GM12878 (cell line): ENCODE measurements around the gene NKAIN2. TPM values are rescaled to one million over a fixed set of nuclear protein-coding genes. Genes with fewer than 3 reads are reported as not detected.

Experiments
- ATAC-seq: fragments of 200-7000 bp; cut with Tn5 transposase; 3 replicates; pipeline ENCODE4 v1.9.1; 2020; ENCODE audit warnings: mild to moderate bottlenecking, moderate library complexity
- BruUV-seq: library from RNA; stranded (reverse); fragments of 400-500 nt; replicated peaks from 2 replicates; lab custom pipeline; 2021; lab: Mats Ljungman, UMichigan
- CTCF ChIA-PET: fragments of 300-600 bp; sonication (Branson Sonifier 250); formaldehyde crosslinking; extraction: SDS; loops from one replicate; lab custom pipeline; 2021; ENCODE audit warnings: inconsistent platforms; lab: Yijun Ruan, JAX
- POLR2A ChIA-PET: fragments of 350-600 bp; formaldehyde crosslinking; extraction: SDS; loops from one replicate; lab custom pipeline; 2021; ENCODE audit warnings: inconsistent platforms; lab: Charles Lee
- RAD21 ChIA-PET: fragments of 300-600 bp; sonication (Branson Sonifier 250); formaldehyde crosslinking; loops from one replicate; lab custom pipeline; 2023; ENCODE audit warnings: antibody characterized with exemption; ENCODE audit not compliant: unreplicated experiment; lab: Charles Lee
- SMC1A ChIA-PET: fragments of 300-600 bp; sonication (Branson Sonifier 250); formaldehyde crosslinking; loops from one replicate; lab custom pipeline; 2023; ENCODE audit not compliant: unreplicated experiment, uncharacterized antibody; lab: Charles Lee
- DNase-seq: peaks from one replicate; pipeline ENCODE4 v3.0.0-alpha.2; 2011; ENCODE audit warnings: low read depth, low spot score
- FAIRE-seq: peaks from 3 replicates; lab custom pipeline; 2011; peaks lifted over from hg19 to GRCh38; lab: Jason Lieb, UNC
- H2AFZ ChIP-seq: 2 replicates; pipeline ENCODE4 v1.6.0; 2011; ENCODE audit warnings: low read depth, low read length, control low read depth; ENCODE audit not compliant: control insufficient read depth
- H3K27ac ChIP-seq: 2 replicates; pipeline ENCODE4 v1.5.1; 2011; ENCODE audit warnings: control low read depth; ENCODE audit not compliant: control insufficient read depth, insufficient read depth
- H3K27me3 ChIP-seq, 2 experiments: replicated peaks in 1 of 2; 2 replicates each; pipeline versions ENCODE4 v1.6.0 to v1.6.1; 2011; ENCODE audit warnings: low read length in 1 of 2; ENCODE audit not compliant: control insufficient read depth in 2 of 2, insufficient read depth in 2 of 2
- H3K36me3 ChIP-seq, 2 experiments: 2 replicates each; pipeline ENCODE4 v1.5.1; 2011; ENCODE audit warnings: low read length in 1 of 2; ENCODE audit not compliant: control insufficient read depth in 2 of 2, insufficient read depth in 2 of 2
- H3K4me1 ChIP-seq: 2 replicates; pipeline ENCODE4 v1.6.1; 2011; ENCODE audit warnings: mild to moderate bottlenecking, low read length, moderate library complexity, mixed read lengths; ENCODE audit not compliant: control insufficient read depth, insufficient read depth
- H3K4me2 ChIP-seq: 2 replicates; pipeline ENCODE4 v1.6.0; 2011; ENCODE audit warnings: control low read depth; ENCODE audit not compliant: control insufficient read depth, insufficient read depth
- H3K4me3 ChIP-seq: fragments of 200-600 bp; sonication (generic); 2 replicates; pipeline ENCODE4 v1.5.1; 2016
- H3K79me2 ChIP-seq: 2 replicates; pipeline ENCODE4 v1.6.0; 2011; ENCODE audit warnings: low read length; ENCODE audit not compliant: control insufficient read depth, insufficient read depth
- H3K9ac ChIP-seq: 2 replicates; pipeline ENCODE4 v1.8.0; 2011; ENCODE audit warnings: low read length, control low read depth, mixed read lengths; ENCODE audit not compliant: control insufficient read depth, insufficient read depth
- H3K9me3 ChIP-seq: replicated peaks from 3 replicates; pipeline ENCODE4 v1.5.1; 2011; ENCODE audit warnings: mild to moderate bottlenecking, low read length; ENCODE audit not compliant: control insufficient read depth, insufficient read depth
- H4K20me1 ChIP-seq: 2 replicates; pipeline ENCODE4 v1.6.0; 2011; ENCODE audit not compliant: control insufficient read depth, insufficient read depth
- ASH2L ChIP-seq: fragments of 300-600, 200-600 bp; sonication (generic); IDR thresholded peaks from 2 replicates; pipeline ENCODE4 v1.6.1; 2017; ENCODE audit warnings: low read depth, mild to moderate bottlenecking, borderline replicate concordance
- ATF7 ChIP-seq: fragments of 450-650 bp; IDR thresholded peaks from 2 replicates; pipeline ENCODE4 v1.6.1; 2016; ENCODE audit warnings: low read depth, mild to moderate bottlenecking
- CHD2 ChIP-seq: IDR thresholded peaks from 2 replicates; pipeline ENCODE4 v1.6.1; 2011; ENCODE audit warnings: low read depth, low read length, improper control_type of control experiment, borderline replicate concordance
- CREM ChIP-seq: IDR thresholded peaks from 2 replicates; pipeline ENCODE4 v1.6.1; 2014; ENCODE audit warnings: antibody characterized with exemption, low read depth
- EZH2 ChIP-seq: IDR thresholded peaks from 2 replicates; pipeline ENCODE4 v1.6.1; 2012; ENCODE audit warnings: low read depth, mild to moderate bottlenecking, control low read depth, inconsistent platforms, low read length, borderline replicate concordance; ENCODE audit not compliant: control insufficient read depth
- FOXK2 ChIP-seq: fragments of 450-650 bp; IDR thresholded peaks from 2 replicates; pipeline ENCODE4 v1.6.1; 2017; ENCODE audit warnings: mild to moderate bottlenecking, moderate library complexity
- GATAD2B ChIP-seq: fragments of 450-650 bp; conservative IDR thresholded peaks from 2 replicates; pipeline ENCODE4 v1.6.1; 2017; ENCODE audit warnings: low read depth, mild to moderate bottlenecking, moderate library complexity
- IRF3 ChIP-seq: fragments of 450-650 bp; IDR thresholded peaks from 2 replicates; pipeline ENCODE4 v1.6.1; 2014; ENCODE audit warnings: mild to moderate bottlenecking
- JUNB ChIP-seq: IDR thresholded peaks from 2 replicates; pipeline ENCODE4 v1.6.1; 2016; ENCODE audit warnings: antibody characterized with exemption, mild to moderate bottlenecking
- KLF5 ChIP-seq: fragments of 450-650 bp; IDR thresholded peaks from 2 replicates; pipeline ENCODE4 v1.6.1; 2014; ENCODE audit warnings: mild to moderate bottlenecking; ENCODE audit not compliant: partially characterized antibody
- LARP7 ChIP-seq: fragments of 450-650 bp; IDR thresholded peaks from 2 replicates; pipeline ENCODE4 v1.6.1; 2017; ENCODE audit warnings: mild to moderate bottlenecking
- MAX ChIP-seq: IDR thresholded peaks from 2 replicates; pipeline ENCODE4 v1.6.1; 2012; ENCODE audit warnings: low read depth, low read length, improper control_type of control experiment
- NFIC ChIP-seq: IDR thresholded peaks from 2 replicates; pipeline ENCODE4 v1.6.1; 2012; ENCODE audit warnings: low read depth, mild to moderate bottlenecking, inconsistent platforms, low read length, moderate library complexity
- PKNOX1 ChIP-seq: fragments of 450-650 bp; IDR thresholded peaks from 2 replicates; pipeline ENCODE4 v1.6.1; 2016; ENCODE audit warnings: mild to moderate bottlenecking
- SRF ChIP-seq, 2 experiments: IDR thresholded peaks; 2 replicates each; pipeline ENCODE4 v1.6.1; 2011; ENCODE audit warnings: low read depth in 2 of 2, low read length in 2 of 2, mild to moderate bottlenecking in 1 of 2, moderate library complexity in 1 of 2
- TCF3 ChIP-seq: IDR thresholded peaks from 2 replicates; pipeline ENCODE4 v1.6.1; 2012; ENCODE audit warnings: low read depth, mild to moderate bottlenecking, low read length, borderline replicate concordance; ENCODE audit not compliant: insufficient read depth
- ZBTB40 ChIP-seq: fragments of 450-650 bp; IDR thresholded peaks from 2 replicates; pipeline ENCODE4 v1.6.1; 2016; ENCODE audit warnings: mild to moderate bottlenecking, moderate library complexity, borderline replicate concordance
- ZSCAN29 ChIP-seq: fragments of 450-650 bp; IDR thresholded peaks from 2 replicates; pipeline ENCODE4 v1.6.1; 2017; ENCODE audit warnings: mild to moderate bottlenecking, moderate library complexity
- in situ Hi-C: fragments of 300-500 bp; cut with MboI; formaldehyde crosslinking; loops from 9 replicates; pipeline ENCODE4 v1.14.3; 2018; ENCODE audit warnings: mixed read lengths
- intact Hi-C: fragments of 100-400 bp; cut with micrococcal nuclease; formaldehyde crosslinking; loops from one replicate; pipeline ENCODE4 v1.14.2; 2022; ENCODE audit not compliant: unreplicated experiment
- polyA plus RNA-seq, 11 experiments: library from polyadenylated mRNA; depleted of rRNA in 4 of 11; unstranded in 6 of 11; stranded (reverse) in 5 of 11; fragments of >200 nt; fragmentation: Nextera tagmentation in 4 of 11; fragmentation: Illumina TruSeq in 1 of 11; extraction: Ambion mirVana in 4 of 11; extraction: Trizol in 1 of 11; gene quantifications; 1 replicate in 1 of 11; 2 replicates in 10 of 11; pipeline versions ENCODE4 v1.2.1 to v1.2.3, GENCODE V29; 2011 to 2016; ENCODE audit warnings: inconsistent platforms in 2 of 11, missing spikeins in 2 of 11, low read depth in 1 of 11
- total RNA-seq, 4 experiments: library from RNA; depleted of rRNA in 3 of 4; stranded (reverse); fragments of >200 nt in 3 of 4; fragmentation: Illumina TruSeq in 1 of 4; extraction: Trizol in 1 of 4; gene quantifications; 2 replicates each; pipeline versions ENCODE4 v1.2.1 to v1.2.3, GENCODE V29; 2013 to 2021

The NKAIN2 gene
- total and polyA plus RNA-seq, 10 of the 15 experiments (the other 5 are each of a cell fraction or from before 2014, with no cell fraction given): not detected

GRCh38 chr6:124684621-124685020 lies 881.0 kb downstream of the NKAIN2 start (continued):
- TF ChIP-seq ZBTB40 (no peak), ASH2L (no peak), CREM (no peak), MAX (no peak), JUNB (no peak), SRF (IDR thresholded peaks at IDR 0.05; ENCODE audit: low read depth in 2 of 2, low read length in 2 of 2) (no peak), FOXK2 (no peak), IRF3 (no peak), ZSCAN29 (no peak)

GRCh38 chr6:124688369-124688768 lies 884.7 kb downstream of the NKAIN2 start:
- no peaks in the 10 kb centered on the region; a peak in 1 of 4 replicates for H3K27me3 ChIP-seq
- FAIRE-seq: no peak
- CTCF ChIA-PET: interaction anchor here (0.6 kb wide), 1 partner anchor 51 kb away, joined by 3 read pairs; no protein-coding TSS in a partner anchor
- H3K4me3 ChIP-seq: no peak overlapping the region
- no peak overlapping the region for H3K27ac ChIP-seq
- H4K20me1 ChIP-seq: no peaks in the 10 kb centered on the region
- POLR2A ChIA-PET: no interaction called here
- DNase-seq: no peak
- H2AFZ ChIP-seq: no peak overlapping the region
- RAD21 ChIA-PET: no interaction called here
- no peak overlapping the region for H3K9ac ChIP-seq
- BruUV-seq: no TSS peak
- SMC1A ChIA-PET: no interaction called here
- no peaks in the 10 kb centered on the region for H3K79me2 ChIP-seq
- ATAC-seq: no peak
- H3K9me3 ChIP-seq: no peaks in the 10 kb centered on the region
- intact Hi-C loops: no loop called here
- no peak overlapping the region for H3K4me2 ChIP-seq
- in situ Hi-C loops: no loop called here
- H3K4me1 ChIP-seq: no peaks in the 10 kb centered on the region
- H3K36me3 ChIP-seq: no peaks in the 10 kb centered on the region
- TF ChIP-seq LARP7 (no peak), CHD2 (no peak), EZH2 (no peak), NFIC (no peak), PKNOX1 (no peak), ATF7 (no peak), IRF3 (no peak), KLF5 (no peak), TCF3 (no peak), GATAD2B (no peak)
